ENCODE measurements around the gene AEBP2. TPM values are rescaled to one million over a fixed set of nuclear protein-coding genes. Genes with fewer than 3 reads are reported as not detected.

The AEBP2 gene
- total and polyA plus RNA-seq, 12 donors = 5.7 to 31.6 (median 28.2) TPM

DNA sequence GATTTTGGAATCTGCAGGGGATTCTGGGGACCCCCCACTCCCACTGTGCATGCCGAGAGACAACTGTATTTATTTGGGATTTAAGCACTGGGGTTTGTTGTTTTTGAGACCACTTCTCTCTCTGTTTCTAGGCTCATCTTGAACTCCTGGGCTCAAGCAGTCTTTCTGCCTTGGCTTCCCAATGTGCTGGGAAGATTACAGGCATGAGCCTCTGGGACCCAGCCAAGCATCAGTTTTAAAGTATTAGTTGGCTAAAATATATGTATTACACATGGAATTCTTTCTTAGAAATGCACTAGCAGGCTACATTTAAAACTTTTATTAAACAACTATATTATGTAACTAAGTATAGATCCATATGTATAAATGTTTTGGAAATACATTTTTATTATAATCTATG, 78.3 kb downstream of the AEBP2 start:
- no peak for ATAC-seq
- no peak overlapping the region for H3K27ac ChIP-seq
- no peak overlapping the region for H3K4me3 ChIP-seq
- no peaks in the 10 kb centered on the region for H3K27me3 ChIP-seq
- H3K4me1 ChIP-seq = peaks cover 0 to 10% (median 0%) of the 10 kb centered on the region in 9 donors
- 68 to 84% methylated on average over 1 of the region's 1 CpG for WGBS, 2 donors
- no peak for DNase-seq
- no peaks in the 10 kb centered on the region for H3K9me3 ChIP-seq
- no peak for TF ChIP-seq CTCF (IDR thresholded peaks at IDR 0.05)
- intact Hi-C loops (cut with DNase I) = loop anchor here in 2 of 10 donors (10.0 kb wide), 1 partner anchor 127 kb away; no protein-coding TSS in a partner anchor
- peaks cover 0 to 84% (median 12%) of the 10 kb centered on the region in 9 donors for H3K36me3 ChIP-seq

DNA sequence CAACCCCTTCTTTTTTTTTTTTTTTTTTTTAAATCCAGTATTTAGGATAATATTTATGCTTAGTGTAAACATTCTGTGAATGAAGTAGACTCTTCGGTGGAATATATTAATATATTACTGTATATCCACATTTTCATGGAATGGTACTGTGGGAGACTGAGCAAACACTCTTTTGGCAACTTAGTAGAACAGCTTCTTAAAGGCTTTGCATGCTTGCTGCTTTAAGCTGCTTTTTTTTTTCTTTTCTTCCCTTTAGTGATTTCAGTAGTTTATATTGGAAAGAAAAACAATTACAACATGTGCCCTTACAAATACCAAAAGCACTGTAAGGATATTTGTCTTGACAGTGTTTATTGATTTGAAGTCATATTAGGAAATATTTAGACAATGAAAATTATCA, 78.9 kb downstream of the AEBP2 start:
- Histone ChIP-seq H3K4me3 (no peak overlapping the region), H3K4me1 (peaks cover 0 to 10% (median 0%) of the 10 kb centered on the region in 9 donors), H3K36me3 (peaks cover 0 to 80% (median 11%) of the 10 kb centered on the region in 9 donors), H3K27me3 (no peaks in the 10 kb centered on the region), H3K9me3 (no peaks in the 10 kb centered on the region), H3K27ac (no peak overlapping the region)
- ATAC-seq (no peak), DNase-seq (no peak)
- TF ChIP-seq CTCF (IDR thresholded peaks at IDR 0.05) = no peak
- WGBS, 2 donors = 80 to 85% methylated on average over 1 of the region's 1 CpG
- intact Hi-C loops (cut with DNase I) = loop anchor here in 2 of 10 donors (10.0 kb wide), 1 partner anchor 127 kb away; no protein-coding TSS in a partner anchor

DNA sequence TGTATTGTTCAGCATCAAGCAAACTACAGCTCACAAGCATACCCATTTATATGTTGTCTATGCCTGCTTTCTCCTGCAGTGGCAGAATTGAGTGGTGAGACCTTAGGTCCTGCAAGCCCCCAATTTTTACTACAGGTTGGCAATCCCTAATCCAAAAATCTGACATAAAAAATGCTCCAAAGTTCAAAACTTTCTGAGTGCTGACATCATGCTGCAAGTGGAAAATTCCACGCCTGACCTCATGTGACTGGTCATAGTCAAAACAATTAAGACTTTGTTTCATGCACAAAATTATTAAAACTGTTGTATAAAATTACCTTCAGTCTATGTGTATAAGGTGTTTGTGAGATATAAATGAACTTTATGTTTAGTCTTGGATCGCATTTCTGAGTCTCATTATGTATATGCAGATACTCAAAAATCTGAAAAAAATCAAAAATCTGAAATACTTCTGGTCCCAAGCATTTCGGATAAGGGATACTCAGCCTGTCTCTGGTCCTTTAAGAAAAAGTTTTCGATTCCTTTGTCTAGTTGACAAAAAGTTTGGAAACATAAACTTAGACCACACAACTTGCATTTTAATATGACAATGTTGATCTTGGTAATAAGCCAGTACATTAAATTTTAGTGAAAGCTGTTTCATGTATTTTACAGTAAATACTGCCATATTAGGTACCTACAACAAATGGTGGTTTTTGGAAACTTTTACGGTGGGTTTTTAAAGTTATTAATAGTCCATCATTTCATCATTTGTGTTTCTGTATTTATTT, 81.5 kb downstream of the AEBP2 start:
- 84 to 92% methylated on average over 5 of the region's 5 CpGs for WGBS, 2 donors
- no peak for DNase-seq
- Histone ChIP-seq H3K27ac (no peak overlapping the region), H3K4me1 (peaks cover 0 to 10% (median 0%) of the 10 kb centered on the region in 9 donors), H3K36me3 (peaks cover 0 to 56% (median 1%) of the 10 kb centered on the region in 9 donors), H3K4me3 (no peak overlapping the region), H3K9me3 (no peaks in the 10 kb centered on the region), H3K27me3 (no peaks in the 10 kb centered on the region)
- intact Hi-C loops (cut with DNase I) = no loop called here
- no peak for ATAC-seq
- TF ChIP-seq CTCF (IDR thresholded peaks at IDR 0.05) = no peak

DNA sequence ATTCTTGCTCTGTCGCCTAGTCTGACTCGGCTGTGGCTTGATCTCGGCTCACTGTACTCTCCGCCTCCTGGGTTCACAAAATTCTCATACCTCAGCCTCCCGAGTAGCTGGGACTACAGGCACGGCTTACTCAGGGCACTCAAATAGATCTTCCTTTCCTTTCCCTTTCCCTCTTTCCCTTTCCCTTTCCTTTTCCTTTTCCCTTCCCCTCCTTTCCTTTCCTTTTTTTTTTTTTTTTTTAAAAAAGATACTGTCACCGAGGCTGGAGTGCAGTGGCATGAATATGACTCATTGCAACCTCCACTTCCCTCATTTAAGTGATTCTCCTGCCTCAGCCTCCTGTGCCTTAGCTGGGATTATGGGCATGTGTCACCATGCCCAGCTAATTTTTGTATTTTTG, 86.0 kb downstream of the AEBP2 start:
- no peak for ATAC-seq
- intact Hi-C loops (cut with DNase I) = no loop called here

More for the DNA sequence above, 86.0 kb downstream of the AEBP2 start:
- TF ChIP-seq CTCF (IDR thresholded peaks at IDR 0.05) = no peak
- WGBS, 2 donors = 86 to 88% methylated on average over 7 of the region's 7 CpGs
- peaks cover 0 to 16% (median 0%) of the 10 kb centered on the region in 9 donors for H3K36me3 ChIP-seq
- no peaks in the 10 kb centered on the region for H3K27me3 ChIP-seq
- no peaks in the 10 kb centered on the region for H3K9me3 ChIP-seq
- H3K27ac ChIP-seq = no peak overlapping the region
- peaks cover 0 to 10% (median 5%) of the 10 kb centered on the region in 9 donors for H3K4me1 ChIP-seq
- no peak for DNase-seq
- no peak overlapping the region for H3K4me3 ChIP-seq

All from heart right ventricle (tissue), 16 donors.